Measurements from ENCODE around the gene CACNA2D3.

DNA sequence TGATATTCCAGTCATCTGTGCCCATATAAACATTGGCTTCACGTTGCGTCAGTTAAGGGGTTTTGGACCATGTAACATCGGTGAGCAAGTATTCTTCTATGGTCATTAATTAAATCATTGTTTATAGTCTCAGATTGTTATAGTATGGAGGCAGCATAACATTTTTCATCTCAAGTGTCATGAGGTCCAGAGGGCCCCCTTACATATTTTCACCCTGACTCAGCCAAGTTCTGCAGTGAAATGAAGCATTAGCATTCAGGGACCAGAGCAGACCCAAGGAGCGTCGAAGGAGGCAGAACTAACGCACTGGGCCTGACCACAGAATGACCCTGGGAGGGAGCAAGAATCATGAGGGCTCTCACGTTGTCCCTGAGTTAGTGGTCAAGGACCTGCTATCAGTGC is 634.0 kb downstream of the CACNA2D3 start:
- TF ChIP-seq, protein P1, sequence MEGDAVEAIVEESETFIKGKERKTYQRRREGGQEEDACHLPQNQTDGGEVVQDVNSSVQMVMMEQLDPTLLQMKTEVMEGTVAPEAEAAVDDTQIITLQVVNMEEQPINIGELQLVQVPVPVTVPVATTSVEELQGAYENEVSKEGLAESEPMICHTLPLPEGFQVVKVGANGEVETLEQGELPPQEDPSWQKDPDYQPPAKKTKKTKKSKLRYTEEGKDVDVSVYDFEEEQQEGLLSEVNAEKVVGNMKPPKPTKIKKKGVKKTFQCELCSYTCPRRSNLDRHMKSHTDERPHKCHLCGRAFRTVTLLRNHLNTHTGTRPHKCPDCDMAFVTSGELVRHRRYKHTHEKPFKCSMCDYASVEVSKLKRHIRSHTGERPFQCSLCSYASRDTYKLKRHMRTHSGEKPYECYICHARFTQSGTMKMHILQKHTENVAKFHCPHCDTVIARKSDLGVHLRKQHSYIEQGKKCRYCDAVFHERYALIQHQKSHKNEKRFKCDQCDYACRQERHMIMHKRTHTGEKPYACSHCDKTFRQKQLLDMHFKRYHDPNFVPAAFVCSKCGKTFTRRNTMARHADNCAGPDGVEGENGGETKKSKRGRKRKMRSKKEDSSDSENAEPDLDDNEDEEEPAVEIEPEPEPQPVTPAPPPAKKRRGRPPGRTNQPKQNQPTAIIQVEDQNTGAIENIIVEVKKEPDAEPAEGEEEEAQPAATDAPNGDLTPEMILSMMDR (IDR thresholded peaks at IDR 0.05; ENCODE audit: poor library complexity) = no peak
- TF ChIP-seq EZH2 (IDR thresholded peaks at IDR 0.05; ENCODE audit: borderline replicate concordance) (no peak), EZH2phosphoT487 (IDR thresholded peaks at IDR 0.05; ENCODE audit: low read depth, severe bottlenecking, unreplicated experiment) (no peak)

Measured in hepatocyte (in vitro differentiated cells).